PC-3 (cell line): Measurements from ENCODE around the gene TXLNA. TPM values are rescaled to one million over a fixed set of nuclear protein-coding genes. Genes with fewer than 3 reads are reported as not detected.

Experiments
- ATAC-seq: fragments of 200-7000 bp; cut with Tn5 transposase; 2 replicates; pipeline ENCODE4 v1.9.1; 2020; ENCODE audit warnings: mild to moderate bottlenecking, moderate library complexity
- BruUV-seq: library from RNA; stranded (reverse); fragments of 400-500 nt; replicated peaks from 2 replicates; lab custom pipeline; 2021; lab: Mats Ljungman, UMichigan
- CTCF ChIA-PET: fragments of 300-600 bp; sonication (Branson Sonifier 250); formaldehyde crosslinking; loops from one replicate; lab custom pipeline; 2022; ENCODE audit warnings: antibody characterized with exemption; lab: Charles Lee
- POLR2A ChIA-PET: fragments of 300-600 bp; sonication (Branson Sonifier 250); formaldehyde crosslinking; loops from one replicate; lab custom pipeline; 2022; ENCODE audit warnings: antibody characterized with exemption; ENCODE audit not compliant: unreplicated experiment; lab: Charles Lee
- DNase-seq: peaks from one replicate; pipeline ENCODE4 v3.0.0-alpha.2; 2015
- H2AFZ ChIP-seq: fragments of 300-600 bp; sonication (generic); 2 replicates; pipeline ENCODE4 v1.6.0; 2016; ENCODE audit warnings: antibody characterized with exemption, low read length
- H3F3A ChIP-seq: fragments of 300-600 bp; sonication (generic); one replicate; pipeline ENCODE4 v1.6.0; 2017; ENCODE audit warnings: antibody characterized with exemption, low read length, control low read depth, mild to moderate bottlenecking; ENCODE audit not compliant: unreplicated experiment
- H3K27ac ChIP-seq: fragments of 300-600 bp; sonication (generic); 2 replicates; pipeline ENCODE4 v1.5.1; 2016; ENCODE audit warnings: mild to moderate bottlenecking, low read length
- H3K27me3 ChIP-seq: fragments of 300-600 bp; sonication (generic); 2 replicates; pipeline ENCODE4 v1.6.1; 2016; ENCODE audit warnings: low read length, mixed read lengths
- H3K36me3 ChIP-seq: fragments of 300-600 bp; sonication (generic); 2 replicates; pipeline ENCODE4 v1.6.1; 2016; ENCODE audit warnings: low read depth, mixed run types, low read length, mixed read lengths
- H3K4me1 ChIP-seq: fragments of 300-600 bp; sonication (generic); 2 replicates; pipeline ENCODE4 v1.5.1; 2016; ENCODE audit warnings: low read length; ENCODE audit not compliant: insufficient read depth
- H3K4me2 ChIP-seq: fragments of 300-600 bp; sonication (generic); 2 replicates; pipeline ENCODE4 v1.6.0; 2016; ENCODE audit warnings: low read length
- H3K4me3 ChIP-seq: fragments of 300-600 bp; sonication (generic); 2 replicates; pipeline ENCODE4 v1.5.1; 2016; ENCODE audit warnings: mild to moderate bottlenecking, low read length, mixed read lengths
- H3K79me2 ChIP-seq: fragments of 300-600 bp; sonication (generic); 2 replicates; pipeline ENCODE4 v1.6.1; 2017; ENCODE audit warnings: low read length, mixed read lengths
- H3K9ac ChIP-seq: fragments of 300-600 bp; sonication (generic); 2 replicates; pipeline ENCODE4 v1.6.0; 2016; ENCODE audit warnings: mild to moderate bottlenecking, low read length
- H3K9me2 ChIP-seq: fragments of 300-600 bp; sonication (generic); replicated peaks from 2 replicates; pipeline ENCODE4 v1.6.1; 2016; ENCODE audit warnings: mixed run types, low read length, mixed read lengths
- H3K9me3 ChIP-seq: fragments of 300-600 bp; sonication (generic); 2 replicates; pipeline ENCODE4 v1.6.1; 2016; ENCODE audit warnings: low read length, mixed read lengths
- H4K20me1 ChIP-seq: fragments of 300-600 bp; sonication (generic); 2 replicates; pipeline ENCODE4 v1.6.1; 2016; ENCODE audit warnings: low read length, mixed read lengths
- EZH2 ChIP-seq: fragments of 300-600 bp; sonication (generic); IDR thresholded peaks from one replicate; pipeline ENCODE4 v1.6.1; 2017; ENCODE audit warnings: antibody characterized with exemption, mild to moderate bottlenecking, low read length; ENCODE audit not compliant: unreplicated experiment
- EZH2phosphoT487 ChIP-seq: fragments of 300-600 bp; sonication (generic); IDR thresholded peaks from 2 replicates; pipeline ENCODE4 v1.6.1; 2018; ENCODE audit warnings: mild to moderate bottlenecking, antibody characterized with exemption, low read length, borderline replicate concordance
- intact Hi-C: fragments of 100-400 bp; cut with micrococcal nuclease; formaldehyde crosslinking; loops from 2 replicates; pipeline ENCODE4 v1.9.0; 2023
- total RNA-seq: library from RNA; depleted of rRNA; stranded (reverse); fragments of >200 nt; gene quantifications from 2 replicates; pipeline ENCODE4 v1.2.3, GENCODE V29; 2014
- TF ChIP-seq, protein P1 (sequence below): fragments of 300-600 bp; sonication (generic); conservative IDR thresholded peaks from 2 replicates; pipeline ENCODE4 v1.5.1; 2017; ENCODE audit warnings: antibody characterized with exemption, low read depth, mild to moderate bottlenecking, low read length

The TXLNA gene
- total RNA-seq, 1 experiment from 2014 or later: 64.2 TPM

DNA sequence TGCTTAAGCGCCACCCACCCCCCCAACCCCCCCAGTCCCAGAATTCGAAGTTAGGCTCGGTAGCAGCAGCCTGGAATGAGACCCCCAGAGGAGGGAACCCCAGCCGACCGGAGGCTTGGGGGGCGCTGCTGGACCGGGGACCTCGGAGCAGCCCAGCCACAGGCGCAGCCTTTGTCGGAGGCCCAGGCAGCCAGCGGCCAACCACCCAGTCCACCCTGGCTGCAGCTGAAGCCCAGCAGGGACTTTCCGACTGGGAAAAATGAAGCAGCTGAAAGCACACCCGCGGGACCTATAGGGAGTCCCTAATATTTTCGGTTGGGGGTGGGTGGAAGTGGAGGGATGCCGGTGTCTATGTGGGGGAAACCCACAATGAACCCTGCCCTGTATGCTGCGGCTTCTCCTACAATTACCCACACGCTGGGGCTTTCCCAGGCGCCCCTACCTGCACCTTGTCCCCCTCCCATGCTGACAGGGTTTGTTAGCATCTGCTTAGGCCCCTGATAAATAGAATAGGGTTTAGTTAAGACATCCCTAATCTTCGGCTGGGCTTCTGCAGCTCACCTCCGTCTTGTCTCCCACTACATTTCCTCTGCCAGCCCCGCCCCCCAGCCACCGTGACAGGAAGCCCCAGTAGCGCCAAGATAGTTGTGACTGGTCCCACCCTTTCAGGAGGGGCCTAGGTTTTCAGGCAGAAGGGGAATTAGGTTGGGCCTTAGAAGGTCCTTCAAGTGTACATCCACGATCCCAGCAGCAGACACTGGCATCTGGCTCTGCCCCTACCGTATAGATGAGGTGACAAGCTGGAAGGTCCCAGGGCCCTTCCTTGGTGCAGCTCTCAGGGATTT is 21.8 kb downstream of the TXLNA start:
- intact Hi-C loops: loop anchor here (2.0 kb wide), 1 partner anchor 20 kb away; no protein-coding TSS in a partner anchor
- no peak overlapping the region for H3K9ac ChIP-seq
- no peaks in the 10 kb centered on the region for H4K20me1 ChIP-seq
- peak overlapping the region; percentile 92; the same call in 1 of the 2 replicates for H2AFZ ChIP-seq
- H3K4me2 ChIP-seq: peak overlapping the region; percentile 85
- no peaks in the 10 kb centered on the region for H3K27me3 ChIP-seq
- ChIA-PET CTCF (no interaction called here), POLR2A (interaction anchor here (0.6 kb wide), 1 partner anchor 1118 kb away, joined by 3 read pairs; no protein-coding TSS in a partner anchor)
- no peak overlapping the region for H3K27ac ChIP-seq
- peaks cover 28% of the 10 kb centered on the region for H3K4me1 ChIP-seq
- DNase-seq (no peak), ATAC-seq (no peak)
- peaks cover 7% of the 10 kb centered on the region for H3K79me2 ChIP-seq
- BruUV-seq: no TSS peak
- no peaks in the 10 kb centered on the region for H3F3A ChIP-seq
- peaks cover 10% of the 10 kb centered on the region; the same call in 1 of the 2 replicates for H3K36me3 ChIP-seq
- TF ChIP-seq, protein P1, sequence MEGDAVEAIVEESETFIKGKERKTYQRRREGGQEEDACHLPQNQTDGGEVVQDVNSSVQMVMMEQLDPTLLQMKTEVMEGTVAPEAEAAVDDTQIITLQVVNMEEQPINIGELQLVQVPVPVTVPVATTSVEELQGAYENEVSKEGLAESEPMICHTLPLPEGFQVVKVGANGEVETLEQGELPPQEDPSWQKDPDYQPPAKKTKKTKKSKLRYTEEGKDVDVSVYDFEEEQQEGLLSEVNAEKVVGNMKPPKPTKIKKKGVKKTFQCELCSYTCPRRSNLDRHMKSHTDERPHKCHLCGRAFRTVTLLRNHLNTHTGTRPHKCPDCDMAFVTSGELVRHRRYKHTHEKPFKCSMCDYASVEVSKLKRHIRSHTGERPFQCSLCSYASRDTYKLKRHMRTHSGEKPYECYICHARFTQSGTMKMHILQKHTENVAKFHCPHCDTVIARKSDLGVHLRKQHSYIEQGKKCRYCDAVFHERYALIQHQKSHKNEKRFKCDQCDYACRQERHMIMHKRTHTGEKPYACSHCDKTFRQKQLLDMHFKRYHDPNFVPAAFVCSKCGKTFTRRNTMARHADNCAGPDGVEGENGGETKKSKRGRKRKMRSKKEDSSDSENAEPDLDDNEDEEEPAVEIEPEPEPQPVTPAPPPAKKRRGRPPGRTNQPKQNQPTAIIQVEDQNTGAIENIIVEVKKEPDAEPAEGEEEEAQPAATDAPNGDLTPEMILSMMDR: no peak
- TF ChIP-seq EZH2phosphoT487 (no peak), EZH2 (no peak)
- H3K4me3 ChIP-seq: peak overlapping the region; percentile 67; the same call in 1 of the 2 replicates
- no peaks in the 10 kb centered on the region for H3K9me2 ChIP-seq
- H3K9me3 ChIP-seq: no peaks in the 10 kb centered on the region

DNA sequence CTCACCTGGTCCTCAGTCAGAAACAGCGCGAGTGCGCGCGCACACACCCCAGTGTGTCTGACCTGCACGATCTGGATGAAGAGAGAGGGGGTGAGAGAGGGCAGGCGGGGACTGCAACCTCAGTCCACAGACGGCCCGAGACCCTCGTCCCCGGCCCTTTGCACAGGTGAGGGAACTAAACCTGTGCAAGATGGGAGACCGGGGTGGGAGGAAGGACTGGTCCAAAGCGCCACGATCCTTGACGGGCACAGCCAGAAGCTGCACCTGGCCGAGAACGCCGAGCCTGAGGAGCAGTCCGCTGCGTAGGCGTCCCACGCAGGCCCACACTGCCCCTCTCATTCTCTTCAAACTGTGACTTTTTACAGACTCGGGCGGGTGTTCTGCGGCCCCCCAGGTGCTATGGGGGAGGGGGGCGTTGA is 25.5 kb downstream of the TXLNA start:
- Histone ChIP-seq H3K36me3 (peaks cover 5% of the 10 kb centered on the region; the same call in 1 of the 2 replicates), H3K9me2 (no peaks in the 10 kb centered on the region), H3K79me2 (peaks cover 18% of the 10 kb centered on the region), H3K4me3 (peak overlapping the region; percentile 83), H4K20me1 (no peaks in the 10 kb centered on the region), H2AFZ (peak overlapping the region; percentile 87), H3F3A (no peaks in the 10 kb centered on the region), H3K9me3 (no peaks in the 10 kb centered on the region), H3K27ac (no peak overlapping the region), H3K27me3 (no peaks in the 10 kb centered on the region), H3K9ac (peak overlapping the region; percentile 92), H3K4me1 (peaks cover 34% of the 10 kb centered on the region), H3K4me2 (peak overlapping the region; percentile 94)
- CTCF ChIA-PET: no interaction called here
- no peak; the same call in 1 of the 2 replicates for ATAC-seq
- intact Hi-C loops: no loop called here
- BruUV-seq: TSS peak; percentile 5
- TF ChIP-seq EZH2phosphoT487 (no peak), EZH2 (no peak)
- TF ChIP-seq, protein P1: no peak
- no peak for DNase-seq
- POLR2A ChIA-PET: no interaction called here
